Measurements from ENCODE around the gene DIPK1B. TPM values are rescaled to one million over a fixed set of nuclear protein-coding genes. Genes with fewer than 3 reads are reported as not detected.

The DIPK1B gene
- total RNA-seq, 4 donors from 2014 or later: 4.4 to 12.8 (median 7.5) TPM

- ATAC-seq (ENCODE audit: low FRiP score) (no peak), DNase-seq (ENCODE audit: low spot score) (no peak)
- TF ChIP-seq, protein P1, sequence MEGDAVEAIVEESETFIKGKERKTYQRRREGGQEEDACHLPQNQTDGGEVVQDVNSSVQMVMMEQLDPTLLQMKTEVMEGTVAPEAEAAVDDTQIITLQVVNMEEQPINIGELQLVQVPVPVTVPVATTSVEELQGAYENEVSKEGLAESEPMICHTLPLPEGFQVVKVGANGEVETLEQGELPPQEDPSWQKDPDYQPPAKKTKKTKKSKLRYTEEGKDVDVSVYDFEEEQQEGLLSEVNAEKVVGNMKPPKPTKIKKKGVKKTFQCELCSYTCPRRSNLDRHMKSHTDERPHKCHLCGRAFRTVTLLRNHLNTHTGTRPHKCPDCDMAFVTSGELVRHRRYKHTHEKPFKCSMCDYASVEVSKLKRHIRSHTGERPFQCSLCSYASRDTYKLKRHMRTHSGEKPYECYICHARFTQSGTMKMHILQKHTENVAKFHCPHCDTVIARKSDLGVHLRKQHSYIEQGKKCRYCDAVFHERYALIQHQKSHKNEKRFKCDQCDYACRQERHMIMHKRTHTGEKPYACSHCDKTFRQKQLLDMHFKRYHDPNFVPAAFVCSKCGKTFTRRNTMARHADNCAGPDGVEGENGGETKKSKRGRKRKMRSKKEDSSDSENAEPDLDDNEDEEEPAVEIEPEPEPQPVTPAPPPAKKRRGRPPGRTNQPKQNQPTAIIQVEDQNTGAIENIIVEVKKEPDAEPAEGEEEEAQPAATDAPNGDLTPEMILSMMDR (IDR thresholded peaks at IDR 0.05): no peak
Observed at GRCh38 chr9:136769710-136770191, 57.4 kb downstream of the DIPK1B start.

- no peak for ATAC-seq (ENCODE audit: low FRiP score)
- TF ChIP-seq, protein P1 (IDR thresholded peaks at IDR 0.05): no peak
Observed at GRCh38 chr9:136771907-136772415, 59.6 kb downstream of the DIPK1B start.

DNA sequence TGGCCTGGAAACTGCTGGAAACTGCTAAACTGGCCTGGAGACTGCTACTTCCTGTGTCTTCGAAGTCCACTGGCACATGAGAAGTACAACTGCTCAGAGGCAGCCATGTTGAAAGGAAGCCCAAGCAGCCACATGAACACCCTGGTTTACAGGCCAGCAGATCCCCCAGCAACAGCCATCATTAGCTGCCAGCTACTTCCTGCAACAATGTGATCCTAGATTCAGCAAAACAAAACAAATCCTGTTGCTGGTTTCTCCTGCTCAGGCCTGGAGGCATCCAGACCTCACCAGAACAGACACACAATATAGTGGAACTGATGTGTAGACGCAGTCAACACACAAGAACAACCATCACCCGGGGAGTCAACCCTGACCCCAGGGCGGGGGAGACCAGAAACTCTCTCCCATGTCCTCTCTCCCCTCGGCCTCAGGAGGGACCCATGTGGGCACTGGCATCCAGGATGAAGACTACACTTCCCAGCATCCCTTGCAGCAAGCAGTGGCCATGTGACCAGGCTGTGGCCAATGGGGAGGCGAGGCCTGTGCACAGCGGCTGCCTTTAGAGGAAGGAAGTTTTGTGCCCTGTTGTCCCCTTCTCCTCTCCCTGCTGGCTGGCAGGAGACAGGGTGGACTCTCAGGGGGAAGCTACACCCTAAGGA is 61.1 kb downstream of the DIPK1B start:
- ATAC-seq (ENCODE audit: low FRiP score) (no peak), DNase-seq (ENCODE audit: low spot score) (no peak)
- TF ChIP-seq, protein P1 (IDR thresholded peaks at IDR 0.05): no peak

More at GRCh38 chr9:136771907-136772415, 59.6 kb downstream of the DIPK1B start:
- DNase-seq (ENCODE audit: low spot score): no peak

Small RNA genes lying within 50 kb of the gene (small RNA-seq; reads per million reads assigned to genes)
- 1,632 reads per million, percentile 99 among the genes with 10 or more reads in this experiment for gene MIR126
- not detected for gene MIR6722

Other genes with a start within 250 kb of the DIPK1B start
- 10 to 100 TPM; 45.6 to 64.8 (median 56.5) TPM for gene SEC16A, start 229.5 kb upstream of the DIPK1B start, total RNA-seq
- 10 to 100 TPM; 10.4 to 61.8 (median 55.1) TPM for gene NOTCH1, start 166.5 kb upstream of the DIPK1B start, total RNA-seq
- gene EGFL7, start 49.7 kb upstream of the DIPK1B start, total RNA-seq: 100 to 1,000 TPM in 3 of 4 donors, 10 to 100 TPM in 1; 50.6 to 274 (median 145) TPM
- gene AGPAT2, start 25.1 kb upstream of the DIPK1B start, total RNA-seq: 100 to 1,000 TPM; 391 to 854 (median 473) TPM
- gene LCN10, start 30.4 kb downstream of the DIPK1B start, total RNA-seq: 10 to 100 TPM in 1 of 4 donors, 1 to 10 TPM in 3; 3.5 to 10.2 (median 5.0) TPM
- gene LCN6, start 36.0 kb downstream of the DIPK1B start, total RNA-seq: 10 to 100 TPM in 2 of 4 donors, 1 to 10 TPM in 2; 5.0 to 24.1 (median 9.0) TPM
- not detected for gene LCN8, start 45.7 kb downstream of the DIPK1B start, total RNA-seq
- not detected for gene LCN15, start 51.9 kb downstream of the DIPK1B start, total RNA-seq
- gene TMEM141, start 78.8 kb downstream of the DIPK1B start, total RNA-seq: 10 to 100 TPM; 43.1 to 88.1 (median 70.9) TPM
- 1 to 10 TPM; 1.5 to 2.8 (median 1.9) TPM for gene CCDC183, start 83.8 kb downstream of the DIPK1B start, total RNA-seq
- gene RABL6, start 95.4 kb downstream of the DIPK1B start, total RNA-seq: 10 to 100 TPM; 33.7 to 46.9 (median 44.9) TPM
- 1 to 10 TPM in 1 of 4 donors, under 1 TPM in 3; 0.72 to 2.5 (median 0.78) TPM for gene AJM1, start 129.9 kb downstream of the DIPK1B start, total RNA-seq
- 10 to 100 TPM; 27.1 to 53.9 (median 40.9) TPM for gene PHPT1, start 136.8 kb downstream of the DIPK1B start, total RNA-seq
- 1 to 10 TPM; 1.4 to 3.9 (median 1.7) TPM for gene MAMDC4, start 139.8 kb downstream of the DIPK1B start, total RNA-seq
- 100 to 1,000 TPM; 281 to 323 (median 308) TPM for gene EDF1, start 153.7 kb downstream of the DIPK1B start, total RNA-seq
- 1 to 10 TPM; 3.2 to 9.1 (median 5.1) TPM for gene TRAF2, start 173.9 kb downstream of the DIPK1B start, total RNA-seq
- 100 to 1,000 TPM; 154 to 242 (median 185) TPM for gene FBXW5, start 232.2 kb downstream of the DIPK1B start, total RNA-seq
- 1 to 10 TPM in 1 of 4 donors, not detected in 3; 4.3 TPM for gene C8G, start 232.7 kb downstream of the DIPK1B start, total RNA-seq
- under 1 TPM in 1 of 4 donors, not detected in 3; 0.46 TPM for gene LCN12, start 239.7 kb downstream of the DIPK1B start, total RNA-seq